Heart left ventricle (tissue), 16 donors: Measurements from ENCODE around the gene SLC44A5. TPM values are rescaled to one million over a fixed set of nuclear protein-coding genes. Genes with fewer than 3 reads are reported as not detected.
"Not testable (repeated sequence)": the region's sequence is repeated elsewhere in the genome, so short reads cannot be mapped to it uniquely, and the experiment has no call there.

ENCODE experiments used
- ATAC-seq, 4 donors: fragments of 200-7000 bp; cut with Tn5 transposase; one replicate each; pipeline ENCODE4 v1.9.1; 2020 to 2022; ENCODE audit warnings: moderate library complexity in 4 of 4, mild to moderate bottlenecking in 3 of 4, moderate number of reproducible peaks in 1 of 4
- DNase-seq, 5 donors: peaks; one replicate each; pipeline ENCODE4 v3.0.0-alpha.2; 2020
- H3K27ac ChIP-seq, 12 donors: fragments of 200-600 bp; sonication (generic) in 4 of 12; one replicate each; pipeline versions ENCODE4 v1.5.0 to v1.8.0; 2016 to 2022; ENCODE audit warnings: mild to moderate bottlenecking in 2 of 12
- H3K27me3 ChIP-seq, 9 donors: fragments of 200-600 bp; sonication (generic) in 2 of 9; one replicate each; pipeline versions ENCODE4 v1.5.1 to v1.8.0; 2016 to 2022; ENCODE audit warnings: mild to moderate bottlenecking in 3 of 9
- H3K36me3 ChIP-seq, 9 donors: fragments of 200-600 bp; sonication (generic) in 2 of 9; one replicate each; pipeline versions ENCODE4 v1.5.0 to v1.8.0; 2018 to 2022; ENCODE audit warnings: mild to moderate bottlenecking in 2 of 9
- H3K4me1 ChIP-seq, 12 donors: fragments of 200-600 bp; sonication (generic) in 4 of 12; one replicate each; pipeline versions ENCODE4 v1.5.0 to v1.8.0; 2016 to 2022; ENCODE audit warnings: mild to moderate bottlenecking in 3 of 12
- H3K4me3 ChIP-seq, 12 donors: fragments of 200-600 bp; sonication (generic) in 4 of 12; one replicate each; pipeline versions ENCODE4 v1.5.0 to v1.8.0; 2017 to 2022; ENCODE audit warnings: mild to moderate bottlenecking in 9 of 12, moderate library complexity in 4 of 12
- H3K9me3 ChIP-seq, 12 donors: fragments of 200-600 bp; sonication (generic) in 4 of 12; one replicate each; pipeline versions ENCODE4 v1.5.0 to v1.8.0; 2016 to 2022; ENCODE audit warnings: mild to moderate bottlenecking in 1 of 12
- CTCF ChIP-seq, 12 donors: fragments of 200-600 bp; sonication (generic) in 4 of 12; IDR thresholded peaks; one replicate each; pipeline versions ENCODE4 v1.5.0 to v1.8.0; 2018 to 2022; ENCODE audit warnings: antibody characterized with exemption in 12 of 12, mild to moderate bottlenecking in 5 of 12
- POLR2A ChIP-seq, 2 donors: fragments of 450-650 bp; IDR thresholded peaks; one replicate each; pipeline ENCODE4 v1.6.1; 2017; ENCODE audit warnings: antibody characterized with exemption in 2 of 2, mild to moderate bottlenecking in 2 of 2, moderate library complexity in 2 of 2
- WGBS, 4 donors: extraction: QIAGEN DNeasy Blood & Tissue Kit in 2 of 4; methylation state at CpG; one replicate each; pipeline versions ENCODE4 v1.1.5 to v1.1.7; 2013 to 2018; 5-methylcytosine and 5-hydroxymethylcytosine counted together
- intact Hi-C, 10 donors: fragments of 100-400 bp; cut with DNase I; formaldehyde crosslinking; loops; one replicate each; pipeline versions ENCODE4 v1.11.1 to v1.14.2; 2022
- polyA plus RNA-seq, 2 donors: library from polyadenylated mRNA; stranded (reverse); fragments of 200-250 nt; gene quantifications; one replicate each; pipeline ENCODE4 v1.2.3, GENCODE V29; 2013
- total RNA-seq, 9 donors: library from RNA; depleted of rRNA in 2 of 9; stranded (reverse); fragments of >200 nt in 2 of 9; fragmentation: NEBNext Ultra II Directional in 3 of 9; extraction: Animal tissue kit (Norgen Biotek cat#: 25700) in 3 of 9; gene quantifications; one replicate each; pipeline versions ENCODE4 v1.1.0 to v1.2.4, GENCODE V29; 2016 to 2023
- donor health status: ischemic (EF 13 %, LVEDD 7.1; RV severe dilation, severe dysfunction).
- donor health status: healthy with polysubstance abuse.
- donor health status: DM: no; HTN: yes; CAD: no.
- donor health status: DM: no; HTN: no; CAD: no.
- donor health status: ischemic (EF 25% LVEDD 6.9; RV normal size, moderate dysfunction).
- donor health status: ischemic (EF 25% LVEDD 5.7; RV mildly dilated, moderate dysfunction).
- donor health status: healthy.
- donor health status: DM: yes; HTN: yes; CAD: no.
- donor health status: ischemic (EF 35%, LVEDD 5.7; RV mildly dilated, moderate dysfunction).
- donor health status: nonischemic (EF 11% LVEDD 7.7; RV severe dilation, severe dysfunction).
- donor health status: DM: yes; HTN: yes; CAD: no.
- donor health status: PGD.
- donor health status: ischemic (EF 29% LVEDD 5.4; RV normal size, mild dysfunction).
- donor health status: nonischemic (EF 23%, LVEDD 6.1; RV moderate dilation, normal function).

SLC44A5 gene
- total and polyA plus RNA-seq, 11 donors, result 0.07 to 7.5 (median 1.8) TPM; not detected in 1

DNA sequence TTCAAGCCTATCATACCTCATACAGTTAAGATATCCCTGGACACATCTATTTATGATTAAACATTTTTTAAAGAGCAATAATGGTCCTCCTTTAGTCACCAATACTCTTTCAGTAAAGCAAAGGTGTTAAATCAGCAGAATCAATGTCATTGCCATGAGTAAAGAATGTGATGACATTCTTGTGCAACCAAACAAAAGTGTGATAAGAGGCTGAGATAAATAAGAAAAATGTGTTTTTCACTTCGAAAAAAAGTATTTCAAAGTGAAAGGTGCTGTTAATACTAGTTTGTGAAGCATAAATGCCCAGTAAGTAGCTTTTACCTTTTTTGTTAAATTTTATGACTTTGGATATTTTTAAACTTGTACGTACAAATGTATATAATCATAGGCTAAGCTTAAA lies 8.4 kb downstream of the SLC44A5 start:
- H3K9me3 ChIP-seq, result peaks cover 0 to 9% (median 0%) of the 10 kb centered on the region in 12 donors
- WGBS, 4 donors, result 46 to 47% (median 47%) methylated on average over 2 of the region's 2 CpGs
- ATAC-seq, result no peak
- no peaks in the 10 kb centered on the region for H3K36me3 ChIP-seq
- no peak overlapping the region for H3K4me3 ChIP-seq
- no peaks in the 10 kb centered on the region for H3K4me1 ChIP-seq
- TF ChIP-seq CTCF (IDR thresholded peaks at IDR 0.05) (no peak), POLR2A (IDR thresholded peaks at IDR 0.05) (no peak)
- H3K27ac ChIP-seq, result no peak overlapping the region
- H3K27me3 ChIP-seq, result no peaks in the 10 kb centered on the region
- intact Hi-C loops, result no loop called here
- DNase-seq, result no peak

DNA sequence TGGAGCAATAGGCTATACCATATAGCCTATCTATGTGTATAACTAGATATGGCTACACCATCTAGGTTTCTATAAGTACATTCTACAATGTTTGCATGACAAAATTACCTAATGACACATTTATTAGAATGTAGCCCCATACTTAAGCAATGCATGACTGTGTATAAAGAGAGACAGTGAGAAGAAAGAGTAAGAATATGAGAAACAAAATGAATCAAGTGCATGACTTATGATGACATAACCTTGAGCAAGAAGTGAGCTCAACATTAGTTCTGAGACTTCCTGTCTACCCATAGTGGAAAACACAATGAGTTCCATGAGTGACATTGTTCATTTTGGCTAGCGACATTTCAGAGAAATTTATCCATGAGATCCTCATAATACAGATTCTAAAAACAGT lies 10.1 kb downstream of the SLC44A5 start:
- no peak for TF ChIP-seq POLR2A (IDR thresholded peaks at IDR 0.05)
- Histone ChIP-seq H3K27ac (no peak overlapping the region), H3K27me3 (no peaks in the 10 kb centered on the region), H3K9me3 (peaks cover 0 to 9% (median 0%) of the 10 kb centered on the region in 12 donors), H3K36me3 (no peaks in the 10 kb centered on the region), H3K4me1 (no peaks in the 10 kb centered on the region), H3K4me3 (no peak overlapping the region)
- DNase-seq (no peak), ATAC-seq (no peak)
- whole genome bisulfite sequencing, 4 donors, result 59 to 80% (median 76%) methylated on average over 1 of the region's 1 CpG
- intact Hi-C loops, result no loop called here

DNA sequence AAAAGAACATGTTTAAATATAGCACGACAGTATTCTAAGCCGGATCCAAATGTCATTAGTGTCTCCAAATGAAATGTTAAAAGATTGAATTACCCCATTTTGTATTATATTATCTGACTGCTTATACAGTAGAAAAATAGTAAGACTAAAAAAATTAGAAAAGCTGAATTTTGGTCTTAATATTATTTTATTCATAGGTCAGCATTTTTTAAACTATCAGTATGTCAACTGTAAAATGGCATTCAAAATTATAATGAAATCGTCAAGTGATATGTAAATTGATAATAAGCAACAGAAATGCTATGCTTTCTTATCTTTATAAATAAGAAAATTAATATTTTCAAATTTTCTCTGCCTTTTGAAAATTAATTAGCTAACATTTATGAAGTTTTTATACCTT lies 16.6 kb downstream of the SLC44A5 start:
- Histone ChIP-seq H3K9me3 (peaks cover 0 to 4% (median 0%) of the 10 kb centered on the region in 12 donors), H3K27me3 (no peaks in the 10 kb centered on the region), H3K27ac (no peak overlapping the region), H3K4me1 (no peaks in the 10 kb centered on the region), H3K36me3 (no peaks in the 10 kb centered on the region), H3K4me3 (no peak overlapping the region)
- 82 to 87% (median 86%) methylated on average over 3 of the region's 3 CpGs for WGBS, 4 donors
- TF ChIP-seq CTCF (IDR thresholded peaks at IDR 0.05) (no peak), POLR2A (IDR thresholded peaks at IDR 0.05) (no peak)
- DNase-seq, result no peak
- intact Hi-C loops, result no loop called here
- no peak for ATAC-seq

GRCh38 chr1:75593457-75593856 lies 17.5 kb downstream of the SLC44A5 start:
- H3K36me3 ChIP-seq, ATAC-seq, H3K4me3 ChIP-seq, DNase-seq, H3K4me1 ChIP-seq, intact Hi-C loops, H3K9me3 ChIP-seq, H3K27ac ChIP-seq, H3K27me3 ChIP-seq: not testable (repeated sequence)
- WGBS, 4 donors, result 63 to 80% (median 69%) methylated on average over 3 of the region's 3 CpGs

DNA sequence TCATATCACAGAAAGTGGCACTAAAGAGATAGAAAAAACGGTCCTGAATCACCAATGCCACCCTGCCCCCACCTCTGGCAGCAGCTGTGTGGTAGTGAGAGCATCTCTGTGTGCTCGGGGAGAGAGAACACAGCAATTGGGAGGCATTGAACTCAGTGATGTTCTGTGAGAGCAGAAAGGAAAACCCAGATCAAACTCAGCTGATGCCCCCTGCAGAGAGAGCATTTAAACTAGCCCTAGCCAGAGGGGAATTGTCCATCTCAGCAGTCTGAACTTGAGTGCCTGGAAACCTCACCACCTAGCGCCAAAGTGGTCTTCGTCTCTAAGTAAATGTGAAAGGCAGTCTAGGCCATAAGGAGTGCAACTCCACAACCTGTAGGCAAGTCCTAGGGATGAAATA lies 21.3 kb downstream of the SLC44A5 start:
- Histone ChIP-seq H3K27me3 (no peaks in the 10 kb centered on the region), H3K36me3 (no peaks in the 10 kb centered on the region), H3K4me1 (no peaks in the 10 kb centered on the region), H3K4me3 (no peak overlapping the region), H3K27ac (no peak overlapping the region), H3K9me3 (no peaks in the 10 kb centered on the region)
- intact Hi-C loops, result no loop called here
- no peak for ATAC-seq
- no peak for DNase-seq
- no peak for TF ChIP-seq CTCF (IDR thresholded peaks at IDR 0.05)
- TF ChIP-seq POLR2A (IDR thresholded peaks at IDR 0.05), result no peak
- WGBS, 4 donors, result 65 to 76% (median 68%) methylated on average over 4 of the region's 4 CpGs
